ENCODE measurements around the gene PLPPR3.

The PLPPR3 gene

GRCh38 chr19:869245-870177, 47.8 kb upstream of the PLPPR3 start:
- Histone ChIP-seq H3K4me3 (ENCODE audit: low read depth, low read length) (no peak overlapping the region), H3K27ac (ENCODE audit: extremely low read depth, low read depth, low read length) (no peak overlapping the region; the same call in 1 of the 2 replicates), H3K9me3 (ENCODE audit: control insufficient read depth, insufficient read depth, low read depth, low read length) (no peaks in the 10 kb centered on the region), H3K4me1 (ENCODE audit: control insufficient read depth, insufficient read depth, low read length) (no peaks in the 10 kb centered on the region; the same call in 1 of the 2 replicates), H3K36me3 (ENCODE audit: control insufficient read depth in 2 of 2, insufficient read depth in 1 of 2, low read length in 2 of 2) (peaks cover 7 to 47% of the 10 kb centered on the region in 2 experiments; a peak in 2 of 3 replicates)
- POLR2A ChIA-PET, result no interaction called here
- CTCF ChIA-PET, result no interaction called here
- TF ChIP-seq PRDM6 (tag by site-specific recombination; IDR thresholded peaks at IDR 0.05) (peak; percentile 46), ZNF335 (tag by site-specific recombination; conservative IDR thresholded peaks at IDR 0.05) (peak; percentile 64), KLF8 (tag by site-specific recombination; IDR thresholded peaks at IDR 0.05) (0 out of 2 replicates have a peak, but pooled peaks have one; percentile 22), ZNF302 (tag by site-specific recombination; IDR thresholded peaks at IDR 0.05; ENCODE audit: low read depth) (no peak), ZIC2 (tag by site-specific recombination; IDR thresholded peaks at IDR 0.05) (peak; percentile 34; the same call in 1 of the 2 replicates), PATZ1 (tag by site-specific recombination; IDR thresholded peaks at IDR 0.05) (peak; percentile 60; the same call in 1 of the 2 replicates), ZBTB44 (tag by site-specific recombination; IDR thresholded peaks at IDR 0.05) (no peak), GLIS1 (tag by site-specific recombination; IDR thresholded peaks at IDR 0.05) (peak; percentile 99), ZNF416 (tag by site-specific recombination; IDR thresholded peaks at IDR 0.05) (no peak), ZBTB20 (tag by site-specific recombination; IDR thresholded peaks at IDR 0.05) (no peak), ZBTB6 (tag by site-specific recombination; IDR thresholded peaks at IDR 0.05) (peak; percentile 100), ZNF366 (tag by site-specific recombination; conservative IDR thresholded peaks at IDR 0.05) (peak; percentile 70), ZNF76 (tag by site-specific recombination; IDR thresholded peaks at IDR 0.05; ENCODE audit: borderline replicate concordance, low read depth) (no peak), ATF2 (tag by site-specific recombination; IDR thresholded peaks at IDR 0.05; ENCODE audit: low read depth) (peak; percentile 65), ZNF629 (tag by site-specific recombination; IDR thresholded peaks at IDR 0.05) (peak; percentile 53), IKZF3 (tag by site-specific recombination; IDR thresholded peaks at IDR 0.05) (peak; percentile 61), ZNF692 (tag by site-specific recombination; IDR thresholded peaks at IDR 0.05) (0 out of 2 replicates have a peak, but pooled peaks have one; percentile 11), GLIS2 (tag by site-specific recombination; IDR thresholded peaks at IDR 0.05) (peak; percentile 67), SP2 (tag by site-specific recombination; IDR thresholded peaks at IDR 0.05) (peak; percentile 15; the same call in 1 of the 2 replicates), ZNF391 (tag by site-specific recombination; IDR thresholded peaks at IDR 0.05; ENCODE audit: borderline replicate concordance, low read depth) (no peak)

Data from HEK293 (cell line).